Activated CD8-positive, alpha-beta memory T cell treated with anti-CD3 and anti-CD28 coated beads, Interleukin-2, amount 10 ng/mL, durations not matched to agents 7 days and 5 days (primary cell): Measurements from ENCODE around the gene GPR160. TPM values are rescaled to one million over a fixed set of nuclear protein-coding genes. Genes with fewer than 3 reads are reported as not detected.
A peak's percentile ranks its signal among the peaks of the same experiment; 100 is the strongest.
"Not testable (repeated sequence)": the region's sequence is repeated elsewhere in the genome, so short reads cannot be mapped to it uniquely, and the experiment has no call there.

Experiments used
- ATAC-seq: fragments of 150-1000 bp; cut with Tn5 transposase; one replicate; pipeline ENCODE4 v1.10.0; 2021; ENCODE audit warnings: moderate library complexity
- CTCF ChIA-PET: fragments of 350-600 bp; sonication (Branson Sonifier 250); formaldehyde crosslinking; loops from one replicate; lab custom pipeline; 2021; ENCODE audit warnings: antibody characterized with exemption; lab: Charles Lee
- DNase-seq: peaks from one replicate; pipeline ENCODE4 v3.0.0-alpha.2; 2020
- H3K27ac Mint-ChIP-seq: one replicate; pipeline ENCODE4 v1.8.0; 2021; ENCODE audit warnings: mild to moderate bottlenecking, mixed read lengths
- H3K27me3 Mint-ChIP-seq: one replicate; pipeline ENCODE4 v1.8.0; 2021; ENCODE audit warnings: mixed read lengths
- H3K36me3 Mint-ChIP-seq: one replicate; pipeline ENCODE4 v1.8.0; 2021; ENCODE audit warnings: mild to moderate bottlenecking, mixed read lengths
- H3K4me1 Mint-ChIP-seq: one replicate; pipeline ENCODE4 v1.8.0; 2021; ENCODE audit warnings: mixed read lengths
- H3K4me3 Mint-ChIP-seq: one replicate; pipeline ENCODE4 v1.8.0; 2021; ENCODE audit warnings: mild to moderate bottlenecking, moderate library complexity, mixed read lengths
- H3K9me3 Mint-ChIP-seq: one replicate; pipeline ENCODE4 v1.8.0; 2022; ENCODE audit warnings: low read depth, mixed read lengths
- total RNA-seq, 2 experiments: library from RNA; stranded (reverse); gene quantifications; one replicate each; pipeline ENCODE4 v1.2.3, GENCODE V29; 2021

GPR160 gene
- total RNA-seq, 2 experiments from 2014 or later = 3.6 to 6.4 TPM

DNA sequence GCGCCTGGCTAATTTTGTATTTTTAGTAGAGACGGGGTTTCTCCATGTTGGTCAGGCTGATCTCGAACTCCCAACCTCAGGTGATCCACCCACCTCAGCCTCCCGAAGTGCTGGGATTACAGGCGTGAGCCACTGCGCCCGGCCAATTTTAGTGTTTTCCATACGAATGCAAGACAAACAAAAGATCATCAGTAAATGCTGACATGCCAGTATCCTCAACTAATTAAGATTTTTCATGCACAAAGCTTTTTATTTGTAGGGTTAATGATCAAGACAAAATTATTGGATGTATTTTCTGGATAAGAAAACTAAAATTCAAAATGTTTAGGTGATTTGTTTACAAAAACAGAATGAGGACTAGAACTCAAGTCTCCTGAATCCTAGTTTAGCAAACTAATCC, 76.4 kb downstream of the GPR160 start:
- not testable (repeated sequence) for H3K9me3 Mint-ChIP-seq, H3K27ac Mint-ChIP-seq, DNase-seq, H3K27me3 Mint-ChIP-seq, H3K4me3 Mint-ChIP-seq, ATAC-seq
- CTCF ChIA-PET = interaction anchor here (0.8 kb wide), 1 partner anchor 15 kb away, joined by 3 read pairs; no protein-coding TSS in a partner anchor
- Mint-ChIP-seq H3K4me1 (peaks cover 11% of the 10 kb centered on the region), H3K36me3 (peaks cover 41% of the 10 kb centered on the region)

GRCh38 chr3:170117134-170117533, 79.3 kb downstream of the GPR160 start:
- H3K4me1 Mint-ChIP-seq = no peaks in the 10 kb centered on the region
- no peak for DNase-seq
- no peak overlapping the region for H3K4me3 Mint-ChIP-seq
- no peaks in the 10 kb centered on the region for H3K27me3 Mint-ChIP-seq
- peak overlapping the region; percentile 39 for H3K27ac Mint-ChIP-seq
- CTCF ChIA-PET = interaction anchor here (2.0 kb wide), 1 partner anchor 38 kb away, joined by 7 read pairs; no protein-coding TSS in a partner anchor
- H3K36me3 Mint-ChIP-seq = peaks cover 36% of the 10 kb centered on the region
- no peak for ATAC-seq
- H3K9me3 Mint-ChIP-seq = no peaks in the 10 kb centered on the region

- Mint-ChIP-seq H3K9me3 (peaks cover under 1% of the 10 kb centered on the region), H3K4me1 (peaks cover 20% of the 10 kb centered on the region)
Measured at GRCh38 chr3:170128259-170128976, 90.6 kb downstream of the GPR160 start.

GRCh38 chr3:170128977-170129431, 91.2 kb downstream of the GPR160 start:
- H3K4me3 Mint-ChIP-seq = peak overlapping the region; percentile 2
- peaks cover 24% of the 10 kb centered on the region for H3K4me1 Mint-ChIP-seq
- peaks cover 45% of the 10 kb centered on the region for H3K36me3 Mint-ChIP-seq
- H3K27ac Mint-ChIP-seq = peak overlapping the region; percentile 78
- H3K9me3 Mint-ChIP-seq = peaks cover 2% of the 10 kb centered on the region
- H3K27me3 Mint-ChIP-seq = no peaks in the 10 kb centered on the region
- peak; percentile 83 for ATAC-seq
- CTCF ChIA-PET = interaction anchor here (0.7 to 1.4 kb wide), 6 partner anchors 14 to 228 kb away, joined by 3 to 5 read pairs (median 4); no protein-coding TSS in a partner anchor
- DNase-seq = peak; percentile 49

More at GRCh38 chr3:170128259-170128976, 90.6 kb downstream of the GPR160 start:
- peaks cover 40% of the 10 kb centered on the region for H3K36me3 Mint-ChIP-seq
- peak overlapping the region; percentile 78 for H3K27ac Mint-ChIP-seq
- ATAC-seq = peak; percentile 59
- peak; percentile 71 for DNase-seq
- H3K27me3 Mint-ChIP-seq = no peaks in the 10 kb centered on the region
- CTCF ChIA-PET = interaction anchor here (1.1 to 1.4 kb wide), 4 partner anchors 14 to 141 kb away, joined by 3 to 5 read pairs (median 4); no protein-coding TSS in a partner anchor
- H3K4me3 Mint-ChIP-seq = peak overlapping the region; percentile 2

- Mint-ChIP-seq H3K27ac (no peak overlapping the region), H3K36me3 (peaks cover 51% of the 10 kb centered on the region), H3K9me3 (peaks cover 6% of the 10 kb centered on the region), H3K27me3 (no peaks in the 10 kb centered on the region), H3K4me3 (no peak overlapping the region), H3K4me1 (peaks cover 24% of the 10 kb centered on the region)
- CTCF ChIA-PET = no interaction called here
- ATAC-seq (no peak), DNase-seq (no peak)
Measured at GRCh38 chr3:170130532-170130931, 92.7 kb downstream of the GPR160 start.

DNA sequence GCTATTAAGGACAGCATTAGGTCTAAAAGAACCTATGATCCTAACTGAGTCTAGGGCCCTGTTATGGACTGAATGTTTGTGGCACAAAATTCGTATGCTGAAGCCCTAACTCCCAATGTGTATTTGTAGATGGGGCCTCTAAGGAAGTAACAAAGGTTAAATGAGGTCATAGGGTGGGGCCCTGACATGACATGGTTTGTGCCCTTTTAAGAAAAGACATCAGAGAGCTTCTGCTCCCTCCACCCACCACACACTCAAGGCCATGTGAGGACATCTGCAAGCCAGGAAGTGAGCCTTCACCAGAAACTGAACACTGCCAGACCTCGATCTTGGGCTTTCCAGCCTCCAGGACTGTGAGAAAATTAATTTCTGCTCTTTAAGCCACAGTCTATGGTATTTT, 94.5 kb downstream of the GPR160 start:
- H3K4me3 Mint-ChIP-seq = no peak overlapping the region
- CTCF ChIA-PET = no interaction called here
- peaks cover 61% of the 10 kb centered on the region for H3K36me3 Mint-ChIP-seq
- no peak for DNase-seq
- ATAC-seq = no peak
- peaks cover 6% of the 10 kb centered on the region for H3K9me3 Mint-ChIP-seq
- H3K27ac Mint-ChIP-seq = no peak overlapping the region
- H3K4me1 Mint-ChIP-seq = peaks cover 24% of the 10 kb centered on the region
- H3K27me3 Mint-ChIP-seq = no peaks in the 10 kb centered on the region

Other genes starting within 250 kb of the GPR160 start
- gene LRRIQ4, start 225.1 kb upstream of the GPR160 start, total RNA-seq = under 1 TPM; 0.23 to 0.35 TPM
- 1 to 10 TPM; 7.2 to 9.6 TPM for gene LRRC34, start 225.1 kb upstream of the GPR160 start, total RNA-seq
- not detected for gene LRRC31, start 168.1 kb upstream of the GPR160 start, total RNA-seq
- not detected for gene SAMD7, start 126.4 kb upstream of the GPR160 start, total RNA-seq
- gene SEC62, start 71.2 kb upstream of the GPR160 start, total RNA-seq = 10 to 100 TPM; 36.0 to 47.7 TPM
- 10 to 100 TPM; 51.4 to 78.3 TPM for gene PHC3, start 143.7 kb downstream of the GPR160 start, total RNA-seq
- 10 to 100 TPM; 13.3 to 16.4 TPM for gene PRKCI, start 184.4 kb downstream of the GPR160 start, total RNA-seq